ENCODE data around the gene TTLL1.

TTLL1 gene

DNA sequence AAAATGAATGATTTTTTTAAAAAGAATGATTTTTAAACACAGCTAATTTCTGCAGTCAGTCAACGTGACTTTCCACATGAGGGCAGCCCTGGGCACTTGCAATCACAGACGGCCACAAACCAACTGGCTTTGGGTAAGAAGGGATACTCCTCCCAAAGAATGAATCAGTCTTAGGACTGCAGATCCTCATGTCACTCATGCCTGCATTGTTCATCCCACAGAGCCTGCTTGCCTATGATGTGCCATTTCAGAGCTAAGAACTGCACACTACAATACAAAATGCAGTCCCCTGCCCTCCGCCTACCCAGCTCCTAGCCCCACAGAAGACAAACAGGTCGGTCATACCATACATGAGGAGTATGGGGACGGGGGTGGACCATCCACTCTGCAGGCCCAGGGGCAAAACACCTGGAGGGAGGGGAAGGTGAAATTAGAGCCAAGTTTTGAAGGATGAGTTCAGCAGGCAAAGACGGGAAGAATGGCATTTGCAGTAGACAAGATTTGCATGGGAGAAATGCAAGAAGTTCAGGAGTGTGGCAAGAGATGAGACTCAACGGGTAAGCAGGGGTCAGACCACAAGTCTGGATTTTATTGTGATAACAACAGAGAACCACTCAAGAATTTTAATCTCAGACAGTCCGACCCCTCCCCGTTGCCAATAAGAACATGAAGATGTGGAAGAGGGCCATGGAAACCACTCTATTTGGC is 98.9 kb downstream of the TTLL1 start:
- peak; percentile 53 for DNase-seq
